HepG2 (cell line): ENCODE data around the gene KCNQ2. TPM values are rescaled to one million over a fixed set of nuclear protein-coding genes. Genes with fewer than 3 reads are reported as not detected.
A peak's percentile ranks its signal among the peaks of the same experiment; 100 is the strongest.

Experiments
- ATAC-seq: fragments of 200-7000 bp; cut with Tn5 transposase; 3 replicates; pipeline ENCODE4 v1.9.1; 2020; ENCODE audit warnings: mild to moderate bottlenecking, moderate library complexity
- BruUV-seq: library from RNA; stranded (reverse); fragments of 400-500 nt; replicated peaks from 2 replicates; lab custom pipeline; 2021; lab: Mats Ljungman, UMichigan
- CTCF ChIA-PET: fragments of 300-600 bp; formaldehyde crosslinking; extraction: SDS; loops from one replicate; lab custom pipeline; 2021; ENCODE audit warnings: low total read pairs, inconsistent platforms, low intra/inter-chr PET ratio; lab: Yijun Ruan, JAX
- POLR2A ChIA-PET: fragments of 350-600 bp; sonication (Branson Sonifier 250); formaldehyde crosslinking; loops from one replicate; lab custom pipeline; 2020; ENCODE audit warnings: antibody characterized with exemption, inconsistent platforms; lab: Yijun Ruan, JAX
- DNase-seq: peaks from one replicate; pipeline ENCODE4 v3.0.0-alpha.2; 2015; ENCODE audit warnings: low spot score
- FAIRE-seq: peaks from 3 replicates; lab custom pipeline; 2011; peaks lifted over from hg19 to GRCh38; lab: Jason Lieb, UNC
- H2AFZ ChIP-seq: one replicate; pipeline ENCODE4 v1.6.1; 2011; ENCODE audit warnings: low read length, inconsistent platforms
- H3K27ac ChIP-seq: fragments of 300-600 bp; 3 replicates; pipeline ENCODE4 v1.8.0; 2011; ENCODE audit warnings: mixed run types, mild to moderate bottlenecking, mixed read lengths, low read length, inconsistent platforms; ENCODE audit not compliant: insufficient read depth; ENCODE audit errors: extremely low read length
- H3K27me3 ChIP-seq, 2 experiments: fragments of 200-600 bp in 1 of 2; 2 replicates in 1 of 2; 3 replicates in 1 of 2; pipeline versions ENCODE4 v1.6.0 to v1.8.0; 2011; ENCODE audit warnings: low read length in 2 of 2, mild to moderate bottlenecking in 2 of 2, moderate library complexity in 2 of 2, inconsistent platforms in 1 of 2; ENCODE audit not compliant: insufficient read depth in 2 of 2, control insufficient read depth in 1 of 2
- H3K36me3 ChIP-seq, 2 experiments: fragments of 200-600 bp in 1 of 2; replicated peaks in 1 of 2; 2 replicates in 1 of 2; 3 replicates in 1 of 2; pipeline versions ENCODE4 v1.5.1 to v1.8.0; 2011; ENCODE audit warnings: low read length in 2 of 2, inconsistent platforms in 1 of 2; ENCODE audit not compliant: insufficient read depth in 2 of 2, control insufficient read depth in 1 of 2
- H3K4me1 ChIP-seq: 2 replicates; pipeline ENCODE4 v1.5.1; 2012; ENCODE audit warnings: low read length, inconsistent platforms; ENCODE audit not compliant: insufficient read depth
- H3K4me2 ChIP-seq: 2 replicates; pipeline ENCODE4 v1.6.0; 2011; ENCODE audit warnings: low read depth, low read length, inconsistent platforms
- H3K4me3 ChIP-seq, 3 experiments: fragments of 200-600 bp in 1 of 3; sonication (generic), shearing (Covaris generic) in 1 of 3; replicated peaks in 1 of 3; 2 replicates each; pipeline ENCODE4 v1.5.1; 2011 to 2016; ENCODE audit warnings: low read length in 3 of 3, inconsistent platforms in 2 of 3, low read depth in 2 of 3, mild to moderate bottlenecking in 2 of 3, control low read depth in 1 of 3, mixed read lengths in 1 of 3; ENCODE audit not compliant: insufficient read depth in 1 of 3
- H3K79me2 ChIP-seq: one replicate; pipeline ENCODE4 v1.6.1; 2011; ENCODE audit warnings: low read length, inconsistent platforms; ENCODE audit not compliant: insufficient read depth
- H3K9ac ChIP-seq: 2 replicates; pipeline ENCODE4 v1.6.0; 2011; ENCODE audit warnings: mild to moderate bottlenecking, low read depth, low read length, inconsistent platforms; ENCODE audit not compliant: insufficient read depth
- H3K9me3 ChIP-seq: 2 replicates; pipeline ENCODE4 v1.5.1; 2012; ENCODE audit warnings: mild to moderate bottlenecking, low read length
- H4K20me1 ChIP-seq: 2 replicates; pipeline ENCODE4 v1.6.0; 2011; ENCODE audit warnings: inconsistent platforms, mild to moderate bottlenecking, low read length, moderate library complexity; ENCODE audit not compliant: insufficient read depth
- AGO1 ChIP-seq: fragments of 200-400 bp; formaldehyde crosslinking; IDR thresholded peaks from 2 replicates; pipeline ENCODE4 v1.6.1; 2017; ENCODE audit warnings: mild to moderate bottlenecking, low read depth, low read length, moderate library complexity; ENCODE audit not compliant: poor library complexity, severe bottlenecking
- EZH2 ChIP-seq: conservative IDR thresholded peaks from 2 replicates; pipeline ENCODE4 v1.6.1; 2012; ENCODE audit warnings: mild to moderate bottlenecking, low read depth, low read length, moderate library complexity
- JDP2 ChIP-seq: sonication (generic); formaldehyde crosslinking; IDR thresholded peaks from 2 replicates; pipeline ENCODE4 v1.8.1; 2022; ENCODE audit warnings: missing genetic modification reagents, borderline replicate concordance
- NRL ChIP-seq: sonication (generic); formaldehyde crosslinking; IDR thresholded peaks from 2 replicates; pipeline ENCODE4 v1.5.0; 2020; ENCODE audit warnings: missing genetic modification reagents, mild to moderate bottlenecking, moderate library complexity, borderline replicate concordance
- THAP9 ChIP-seq: sonication (generic); formaldehyde crosslinking; IDR thresholded peaks from 2 replicates; pipeline ENCODE4; 2020; ENCODE audit warnings: missing genetic modification reagents, mild to moderate bottlenecking, borderline replicate concordance
- ZNF629 ChIP-seq: sonication (generic); formaldehyde crosslinking; conservative IDR thresholded peaks from 2 replicates; pipeline ENCODE4 v1.5.0; 2020; ENCODE audit warnings: missing genetic modification reagents
- WGBS: methylation state at CpG from one replicate; pipeline ENCODE4 v1.1.6; 2017; ENCODE audit warnings: low lambda C conversion rate; 5-methylcytosine and 5-hydroxymethylcytosine counted together
- in situ Hi-C: cut with HindIII; loops from 2 replicates; pipeline ENCODE4 v1.10.0; 2017; ENCODE audit warnings: low pct_unique_long_range_greater_than_20kb; ENCODE audit not compliant: extremely low pct_ligation_motif_present
- intact Hi-C: fragments of 100-400 bp; cut with micrococcal nuclease; formaldehyde crosslinking; loops from one replicate; pipeline ENCODE4 v1.10.0; 2022; ENCODE audit not compliant: unreplicated experiment
- polyA plus RNA-seq, 8 experiments: library from polyadenylated mRNA; depleted of rRNA in 3 of 8; stranded (reverse) in 7 of 8; unstranded in 1 of 8; fragments of >200 nt; fragmentation: Illumina TruSeq in 4 of 8; extraction: Trizol in 4 of 8; gene quantifications; 2 replicates each; pipeline versions ENCODE4 v1.2.1 to v1.2.3, GENCODE V29; 2011 to 2016; ENCODE audit warnings: low read depth in 4 of 8, missing spikeins in 1 of 8, mixed read lengths in 1 of 8; ENCODE audit not compliant: insufficient read depth in 1 of 8
- total RNA-seq, 5 experiments: library from RNA; depleted of rRNA; stranded (reverse); fragments of >200 nt; fragmentation: Illumina TruSeq; extraction: Trizol; gene quantifications; 2 replicates each; pipeline ENCODE4 v1.2.3, GENCODE V29; 2016; ENCODE audit warnings: low read depth in 1 of 5

KCNQ2 gene
- total and polyA plus RNA-seq, 2 of the 13 experiments (the other 11 are each of a cell fraction or from before 2014, with no cell fraction given) = not detected

- Histone ChIP-seq H3K27ac (no peak overlapping the region), H2AFZ (no peak overlapping the region), H4K20me1 (peaks cover 4% of the 10 kb centered on the region; the same call in 1 of the 2 replicates), H3K4me1 (no peaks in the 10 kb centered on the region), H3K79me2 (no peaks in the 10 kb centered on the region), H3K36me3 (no peaks in the 10 kb centered on the region), H3K4me2 (no peak overlapping the region), H3K9me3 (no peaks in the 10 kb centered on the region), H3K27me3 (peaks cover 59 to 89% of the 10 kb centered on the region in 2 experiments), H3K4me3 (no peak overlapping the region), H3K9ac (no peak overlapping the region)
- no peak for FAIRE-seq
- 11% methylated on average over 31 of the region's 40 CpGs for WGBS
- BruUV-seq = no TSS peak
- DNase-seq = no peak
- intact Hi-C loops (no loop called here), in situ Hi-C loops (no loop called here)
- no peak for ATAC-seq
- TF ChIP-seq EZH2 (0 out of 2 replicates have a peak, but pooled peaks have one; percentile 7), THAP9 (0 out of 2 replicates have a peak, but pooled peaks have one; percentile 6), NRL (CRISPR knock-in tag) (0 out of 2 replicates have a peak, but pooled peaks have one; percentile 24), JDP2 (CRISPR knock-in tag) (no peak), ZNF629 (CRISPR knock-in tag) (peak; percentile 91), AGO1 (peak; percentile 15)
- POLR2A ChIA-PET = no interaction called here
- CTCF ChIA-PET = no interaction called here
Observed at GRCh38 chr20:63456429-63457284, 15.8 kb downstream of the KCNQ2 start.
